Activated B cell treated with CpG ODN at 0.5 μM for 24 hours (primary cell): ENCODE results near the gene ADGRA1. TPM values are rescaled to one million over a fixed set of nuclear protein-coding genes. Genes with fewer than 3 reads are reported as not detected.

Source experiments
- ATAC-seq: fragments of 200-7000 bp; cut with Tn5 transposase; one replicate; pipeline ENCODE4 v1.10.0; 2021; ENCODE audit warnings: low read depth, mild to moderate bottlenecking, moderate library complexity
- CTCF ChIA-PET: fragments of 350-600 bp; sonication (Branson Sonifier 250); formaldehyde crosslinking; loops from one replicate; lab custom pipeline; 2021; ENCODE audit warnings: antibody characterized with exemption; lab: Charles Lee
- POLR2A ChIA-PET: fragments of 350-600 bp; sonication (Branson Sonifier 250); formaldehyde crosslinking; loops from one replicate; lab custom pipeline; 2021; ENCODE audit warnings: antibody characterized with exemption; lab: Charles Lee
- DNase-seq: peaks from one replicate; pipeline ENCODE4 v3.0.0; 2022
- H3K27ac Mint-ChIP-seq: one replicate; pipeline ENCODE4 v1.8.0; 2020; ENCODE audit warnings: mixed read lengths
- H3K27me3 Mint-ChIP-seq: one replicate; pipeline ENCODE4 v1.8.0; 2021; ENCODE audit warnings: mixed read lengths
- H3K36me3 Mint-ChIP-seq: one replicate; pipeline ENCODE4 v1.8.0; 2021; ENCODE audit warnings: low read depth, mixed read lengths
- H3K4me1 Mint-ChIP-seq: one replicate; pipeline ENCODE4 v1.8.0; 2021; ENCODE audit warnings: mixed read lengths
- H3K4me3 Mint-ChIP-seq: one replicate; pipeline ENCODE4 v1.8.0; 2020; ENCODE audit warnings: mild to moderate bottlenecking, mixed read lengths
- H3K9me3 Mint-ChIP-seq: one replicate; pipeline ENCODE4 v1.8.0; 2020; ENCODE audit warnings: mixed read lengths
- intact Hi-C: fragments of 100-400 bp; cut with micrococcal nuclease; formaldehyde crosslinking; loops from one replicate; pipeline ENCODE4 v1.15.1; 2024
- total RNA-seq: library from RNA; stranded (reverse); gene quantifications from 2 replicates; pipeline ENCODE4 v1.2.3, GENCODE V29; 2022
- TF ChIP-seq, protein P1 (sequence below): fragments of 200-600 bp; IDR thresholded peaks from one replicate; pipeline ENCODE4 v1.8.0; 2022; ENCODE audit warnings: antibody characterized with exemption, mild to moderate bottlenecking

Gene ADGRA1
- total RNA-seq, 1 donor from 2014 or later: not detected

DNA sequence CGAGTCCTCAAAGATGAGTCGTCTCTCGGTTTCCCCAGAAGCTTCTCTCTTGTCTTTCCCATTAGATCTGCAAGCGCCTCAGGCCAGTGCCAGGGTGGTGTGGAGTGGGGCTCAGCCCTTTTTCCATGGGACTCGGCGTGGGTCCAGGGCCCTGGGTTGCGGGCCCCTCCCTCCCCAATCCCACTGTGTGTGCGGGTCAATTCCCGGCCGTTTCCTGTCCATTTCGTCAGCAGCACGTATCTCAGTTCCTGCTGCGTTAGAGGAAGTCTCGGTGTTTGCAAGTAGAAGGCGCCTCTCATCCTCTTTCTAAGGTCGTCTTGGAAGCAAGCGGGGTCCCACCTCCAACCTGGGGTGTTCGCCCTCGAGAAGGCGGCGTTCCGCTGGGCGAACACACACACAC is 25.1 kb upstream of the ADGRA1 start:
- ChIA-PET POLR2A (no interaction called here), CTCF (no interaction called here)
- Mint-ChIP-seq H3K27me3 (no peaks in the 10 kb centered on the region), H3K36me3 (no peaks in the 10 kb centered on the region), H3K27ac (no peak overlapping the region), H3K4me3 (no peak overlapping the region), H3K9me3 (no peaks in the 10 kb centered on the region), H3K4me1 (no peaks in the 10 kb centered on the region)
- intact Hi-C loops: no loop called here
- TF ChIP-seq, protein P1, sequence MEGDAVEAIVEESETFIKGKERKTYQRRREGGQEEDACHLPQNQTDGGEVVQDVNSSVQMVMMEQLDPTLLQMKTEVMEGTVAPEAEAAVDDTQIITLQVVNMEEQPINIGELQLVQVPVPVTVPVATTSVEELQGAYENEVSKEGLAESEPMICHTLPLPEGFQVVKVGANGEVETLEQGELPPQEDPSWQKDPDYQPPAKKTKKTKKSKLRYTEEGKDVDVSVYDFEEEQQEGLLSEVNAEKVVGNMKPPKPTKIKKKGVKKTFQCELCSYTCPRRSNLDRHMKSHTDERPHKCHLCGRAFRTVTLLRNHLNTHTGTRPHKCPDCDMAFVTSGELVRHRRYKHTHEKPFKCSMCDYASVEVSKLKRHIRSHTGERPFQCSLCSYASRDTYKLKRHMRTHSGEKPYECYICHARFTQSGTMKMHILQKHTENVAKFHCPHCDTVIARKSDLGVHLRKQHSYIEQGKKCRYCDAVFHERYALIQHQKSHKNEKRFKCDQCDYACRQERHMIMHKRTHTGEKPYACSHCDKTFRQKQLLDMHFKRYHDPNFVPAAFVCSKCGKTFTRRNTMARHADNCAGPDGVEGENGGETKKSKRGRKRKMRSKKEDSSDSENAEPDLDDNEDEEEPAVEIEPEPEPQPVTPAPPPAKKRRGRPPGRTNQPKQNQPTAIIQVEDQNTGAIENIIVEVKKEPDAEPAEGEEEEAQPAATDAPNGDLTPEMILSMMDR: no peak
- ATAC-seq: no peak
- DNase-seq: no peak

DNA sequence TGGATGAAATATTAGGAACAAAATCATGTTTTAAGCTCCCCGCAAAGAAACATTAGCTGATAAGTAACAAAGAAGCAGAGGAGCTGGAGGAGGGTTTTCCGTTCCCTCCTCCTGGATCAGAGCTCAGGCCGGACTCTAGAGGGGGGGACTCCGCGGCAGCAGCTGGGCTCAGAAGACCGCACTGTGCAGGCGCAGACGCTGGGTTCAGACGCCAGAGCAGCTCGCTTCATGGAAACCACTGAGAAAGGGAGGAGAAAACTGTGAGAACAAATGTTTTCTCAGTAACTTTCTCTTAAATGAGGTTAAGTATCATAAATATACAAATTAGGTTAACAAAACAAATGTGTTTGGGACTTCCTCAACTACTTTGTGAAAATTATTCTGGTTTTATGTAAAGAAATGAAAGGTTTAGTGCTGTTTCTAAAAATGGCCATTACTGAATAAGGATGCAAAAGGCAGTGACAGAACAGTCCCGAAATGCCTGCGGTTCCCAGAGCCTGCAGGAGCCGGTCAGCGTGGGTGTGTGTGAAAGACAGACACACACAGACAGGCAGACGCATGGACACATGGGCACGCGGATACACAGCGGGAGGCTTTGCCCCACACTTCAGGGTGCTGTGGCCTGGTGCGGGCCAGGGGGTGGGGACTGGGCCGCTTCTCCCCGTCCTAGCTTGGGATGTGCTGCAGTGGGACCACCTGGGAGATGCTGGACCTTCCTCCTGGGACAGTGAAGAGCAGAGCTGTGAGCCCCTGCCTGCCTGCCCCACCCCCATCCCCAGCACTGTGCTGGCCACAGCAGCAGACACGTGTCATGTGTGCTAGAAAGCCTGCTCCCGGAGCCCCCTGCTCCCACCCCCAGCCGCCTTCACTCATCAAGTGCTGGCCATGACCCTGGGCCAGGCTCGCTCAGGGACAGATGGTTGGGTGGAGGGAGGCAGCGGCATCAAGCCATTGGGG is 20.3 kb upstream of the ADGRA1 start:
- no peak overlapping the region for H3K27ac Mint-ChIP-seq
- no peak overlapping the region for H3K4me3 Mint-ChIP-seq
- ChIA-PET POLR2A (no interaction called here), CTCF (no interaction called here)
- intact Hi-C loops: no loop called here
- no peak for ATAC-seq
- H3K4me1 Mint-ChIP-seq: no peaks in the 10 kb centered on the region
- DNase-seq: no peak
- TF ChIP-seq, protein P1: no peak
- peaks cover 4% of the 10 kb centered on the region for H3K27me3 Mint-ChIP-seq
- H3K9me3 Mint-ChIP-seq: no peaks in the 10 kb centered on the region
- H3K36me3 Mint-ChIP-seq: no peaks in the 10 kb centered on the region

DNA sequence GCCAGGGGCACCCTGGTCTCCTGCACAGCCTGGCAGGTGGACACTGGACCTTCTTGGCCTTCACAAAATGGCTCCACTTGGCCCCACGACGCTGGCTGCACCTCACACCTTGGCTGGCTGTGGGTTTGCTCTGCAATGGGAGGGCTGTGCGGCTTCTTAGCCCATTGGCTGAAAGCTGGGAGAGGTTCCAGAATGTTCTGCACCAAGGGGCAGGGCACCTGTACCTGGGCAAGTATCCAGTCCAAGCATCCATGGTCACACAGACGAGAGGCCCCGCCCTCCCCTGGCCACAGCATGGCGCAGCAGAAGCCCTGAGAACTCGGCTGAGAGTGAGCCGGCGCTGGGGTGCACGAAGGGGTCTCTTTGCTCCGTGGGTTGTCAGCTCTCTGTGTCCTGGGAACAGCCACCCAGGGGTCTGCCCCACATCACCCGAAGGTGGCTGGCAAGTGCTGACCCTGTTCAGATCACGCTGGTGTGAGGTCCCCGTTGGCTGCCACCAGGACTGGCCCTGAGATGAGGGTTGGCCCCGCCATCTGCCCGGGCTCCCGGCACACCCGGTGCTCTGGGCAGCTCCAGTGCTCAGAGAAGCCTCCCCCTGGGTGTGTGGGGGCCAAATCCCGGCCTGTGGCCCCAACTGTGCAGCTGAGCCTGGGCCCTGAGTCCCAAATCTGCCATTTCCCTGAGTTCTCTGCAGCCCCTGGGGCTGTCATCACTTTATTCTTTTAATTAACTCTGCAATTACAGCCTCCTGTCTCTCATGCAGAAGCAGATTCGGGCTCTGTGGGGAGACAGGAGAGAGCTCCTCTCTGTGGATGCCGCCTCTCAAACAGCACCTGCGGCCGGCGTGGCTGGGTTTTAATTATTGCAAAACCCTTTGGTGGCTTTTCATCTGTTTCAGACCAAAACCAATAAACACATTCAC is 19.4 kb upstream of the ADGRA1 start:
- DNase-seq (no peak), ATAC-seq (no peak)
- POLR2A ChIA-PET: no interaction called here
- H3K36me3 Mint-ChIP-seq: no peaks in the 10 kb centered on the region
- H3K27me3 Mint-ChIP-seq: peaks cover 4% of the 10 kb centered on the region
- H3K4me1 Mint-ChIP-seq: no peaks in the 10 kb centered on the region
- H3K27ac Mint-ChIP-seq: no peak overlapping the region
- TF ChIP-seq, protein P1: no peak
- H3K9me3 Mint-ChIP-seq: no peaks in the 10 kb centered on the region
- CTCF ChIA-PET: no interaction called here
- intact Hi-C loops: no loop called here
- H3K4me3 Mint-ChIP-seq: no peak overlapping the region

DNA sequence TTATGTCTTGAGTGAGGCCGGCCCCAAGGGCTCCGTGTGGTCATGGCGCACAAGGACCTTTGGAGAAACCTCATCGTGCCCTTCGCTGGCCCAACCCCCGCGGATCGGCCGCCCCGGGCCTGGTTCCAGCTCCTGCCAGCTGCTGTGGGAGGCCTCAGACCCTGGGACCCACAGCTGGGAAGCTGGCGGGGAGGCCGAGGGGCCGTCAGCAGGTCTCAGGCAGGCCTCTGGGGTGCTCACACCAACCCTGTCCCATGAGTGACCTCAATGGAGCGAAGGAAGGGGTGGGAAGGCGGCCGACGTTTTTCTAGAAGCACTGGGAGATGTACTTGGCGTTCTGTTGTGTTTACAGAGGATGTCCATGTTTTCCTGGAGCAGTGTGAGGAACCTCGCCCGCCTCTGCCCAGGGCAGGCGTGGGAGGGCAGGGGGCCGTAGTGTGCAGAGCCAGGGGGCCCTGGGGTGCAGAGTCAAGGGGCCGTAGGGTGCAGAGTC is 18.6 kb upstream of the ADGRA1 start:
- ChIA-PET POLR2A (no interaction called here), CTCF (no interaction called here)
- TF ChIP-seq, protein P1: no peak
- ATAC-seq (no peak), DNase-seq (no peak)
- Mint-ChIP-seq H3K36me3 (no peaks in the 10 kb centered on the region), H3K27me3 (peaks cover 4% of the 10 kb centered on the region), H3K27ac (no peak overlapping the region), H3K4me3 (no peak overlapping the region), H3K9me3 (no peaks in the 10 kb centered on the region), H3K4me1 (no peaks in the 10 kb centered on the region)
- intact Hi-C loops: no loop called here

DNA sequence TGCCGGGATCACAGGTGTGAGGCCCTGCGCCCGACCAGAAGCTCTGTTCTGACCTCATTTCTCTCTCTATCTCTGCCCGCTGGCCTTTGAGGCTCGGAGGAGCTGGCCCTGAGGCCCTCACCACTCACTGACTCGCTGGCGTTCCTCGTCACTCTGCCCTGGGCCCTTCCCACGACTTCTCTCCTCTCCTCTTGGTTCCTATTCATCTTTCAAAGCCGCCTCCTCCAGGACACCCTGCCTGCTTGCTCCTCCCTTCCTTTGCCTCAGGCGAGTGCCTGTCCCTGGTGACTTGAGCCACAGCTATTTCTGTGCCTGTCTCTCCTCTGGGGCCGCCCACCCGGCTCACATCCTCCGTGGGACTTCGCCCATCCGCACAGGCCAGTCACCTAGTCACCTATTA is 17.3 kb upstream of the ADGRA1 start:
- H3K27ac Mint-ChIP-seq: no peak overlapping the region
- no peak overlapping the region for H3K4me3 Mint-ChIP-seq
- POLR2A ChIA-PET: no interaction called here

More for the DNA sequence above, 17.3 kb upstream of the ADGRA1 start:
- CTCF ChIA-PET: no interaction called here
- no peaks in the 10 kb centered on the region for H3K36me3 Mint-ChIP-seq
- H3K4me1 Mint-ChIP-seq: no peaks in the 10 kb centered on the region
- intact Hi-C loops: no loop called here
- no peaks in the 10 kb centered on the region for H3K9me3 Mint-ChIP-seq
- ATAC-seq (no peak), DNase-seq (no peak)
- TF ChIP-seq, protein P1: no peak
- peaks cover 8% of the 10 kb centered on the region for H3K27me3 Mint-ChIP-seq
